H54 (cell line): ENCODE measurements around the gene CD300C.
A peak's percentile ranks its signal among the peaks of the same experiment; 100 is the strongest.

Experiments
- DNase-seq: peaks from one replicate; pipeline ENCODE4 v3.0.0; 2011; ENCODE audit warnings: low spot score, mixed read lengths; ENCODE audit not compliant: insufficient read length
- FAIRE-seq: peaks from 3 replicates; lab custom pipeline; 2011; peaks lifted over from hg19 to GRCh38; lab: Jason Lieb, UNC
- POLR2A ChIP-seq: IDR thresholded peaks from 2 replicates; pipeline ENCODE4 v1.6.1; 2011; ENCODE audit warnings: low read depth, mild to moderate bottlenecking, low read length

CD300C gene

GRCh38 chr17:74493331-74493833 lies 52.5 kb downstream of the CD300C start:
- FAIRE-seq (peak; percentile 82), DNase-seq (peak; percentile 80)
- no peak for TF ChIP-seq POLR2A

DNA sequence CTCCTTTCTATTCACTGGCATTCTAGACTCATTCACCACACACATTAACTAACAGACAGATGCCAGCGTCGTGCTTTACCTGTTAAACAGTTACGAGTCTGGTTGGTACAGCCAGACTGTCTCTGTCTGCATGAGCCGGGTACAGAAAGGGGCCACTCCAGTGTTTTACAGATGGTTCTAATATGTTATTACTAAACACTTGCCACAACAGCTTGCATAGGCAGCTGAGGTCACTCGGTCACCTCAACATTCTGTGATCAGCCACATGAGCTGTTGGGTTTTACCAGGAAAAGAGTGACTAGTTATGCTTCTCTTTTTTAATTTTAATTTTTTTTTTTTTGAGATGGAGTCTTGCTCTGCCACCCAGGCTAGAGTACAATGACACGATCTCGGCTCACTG lies 54.3 kb downstream of the CD300C start:
- DNase-seq = no peak
- TF ChIP-seq POLR2A = no peak
- no peak for FAIRE-seq
